ACC112 (cell line): ENCODE results near the gene ZSWIM7.

ENCODE experiments used
- H2AFZ ChIP-seq: fragments of 200-600 bp; sonication (generic); one replicate; pipeline ENCODE4 v1.6.0; 2017; ENCODE audit warnings: antibody characterized with exemption, low read length; ENCODE audit not compliant: unreplicated experiment
- H3K27ac ChIP-seq: fragments of 200-600 bp; sonication (generic); 2 replicates; pipeline ENCODE4 v1.5.1; 2014; ENCODE audit warnings: low read depth, mild to moderate bottlenecking, antibody characterized with exemption, low read length, moderate library complexity
- H3K27me3 ChIP-seq: fragments of 200-600 bp; sonication (generic); 2 replicates; pipeline ENCODE4 v1.6.1; 2014; ENCODE audit warnings: mild to moderate bottlenecking, antibody characterized with exemption, low read length, moderate library complexity, mixed read lengths; ENCODE audit not compliant: insufficient read depth
- H3K36me3 ChIP-seq: fragments of 200-600 bp; sonication (generic); 2 replicates; pipeline ENCODE4 v1.6.1; 2016; ENCODE audit warnings: mild to moderate bottlenecking, antibody characterized with exemption, low read length, moderate library complexity, mixed read lengths; ENCODE audit not compliant: insufficient read depth
- H3K4me1 ChIP-seq: fragments of 200-600 bp; sonication (generic); one replicate; pipeline ENCODE4 v1.6.1; 2016; ENCODE audit warnings: low read length, mixed read lengths; ENCODE audit not compliant: insufficient read depth, unreplicated experiment, control insufficient read depth
- H3K4me3 ChIP-seq: fragments of 200-600 bp; sonication (generic); 2 replicates; pipeline ENCODE4 v1.5.1; 2014; ENCODE audit warnings: mild to moderate bottlenecking, low read depth, low read length
- H3K79me2 ChIP-seq: fragments of 200-600 bp; sonication (generic); one replicate; pipeline ENCODE4 v1.6.0; 2016; ENCODE audit warnings: low read length; ENCODE audit not compliant: control insufficient read depth, unreplicated experiment, insufficient read depth

ZSWIM7 gene

GRCh38 chr17:16026895-16027294, 27.4 kb upstream of the ZSWIM7 start:
- Histone ChIP-seq H3K27ac (peak overlapping the region; percentile 89), H2AFZ (no peak overlapping the region), H3K4me1 (peaks cover 28% of the 10 kb centered on the region), H3K4me3 (no peak overlapping the region), H3K36me3 (peaks cover 68% of the 10 kb centered on the region), H3K79me2 (peaks cover 6% of the 10 kb centered on the region), H3K27me3 (no peaks in the 10 kb centered on the region)

DNA sequence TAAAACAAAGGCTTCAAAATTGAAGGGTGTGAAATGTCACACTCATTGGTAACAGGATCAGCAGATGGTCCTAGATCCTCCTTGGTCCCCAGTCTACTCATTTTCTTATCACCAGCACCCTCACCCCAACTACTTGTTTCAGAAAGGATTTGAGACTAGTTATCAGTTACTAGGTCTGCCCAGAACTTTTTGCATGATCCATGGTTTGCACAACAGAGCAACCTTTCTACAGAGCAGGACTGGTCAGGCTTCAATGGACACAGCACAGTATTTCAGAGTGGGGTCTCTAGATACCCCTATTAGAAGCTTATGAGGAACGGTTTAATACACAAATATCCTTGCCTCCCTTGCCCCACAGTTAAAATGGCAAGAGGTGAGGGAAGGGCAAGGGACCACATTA, 25.7 kb upstream of the ZSWIM7 start:
- Histone ChIP-seq H2AFZ (no peak overlapping the region), H3K36me3 (peaks cover 53% of the 10 kb centered on the region), H3K79me2 (peaks cover 10% of the 10 kb centered on the region), H3K4me1 (peaks cover 28% of the 10 kb centered on the region), H3K27me3 (no peaks in the 10 kb centered on the region), H3K27ac (no peak overlapping the region), H3K4me3 (no peak overlapping the region)

- H3K79me2 ChIP-seq = peaks cover 13% of the 10 kb centered on the region
- H3K4me1 ChIP-seq = peaks cover 19% of the 10 kb centered on the region
- H3K27ac ChIP-seq = no peak overlapping the region
- H3K27me3 ChIP-seq = no peaks in the 10 kb centered on the region
- no peak overlapping the region for H3K4me3 ChIP-seq
- peaks cover 44% of the 10 kb centered on the region for H3K36me3 ChIP-seq
- H2AFZ ChIP-seq = no peak overlapping the region
These were observed 24.4 kb upstream of the ZSWIM7 start for GRCh38 chr17:16023881-16024280.

- H3K4me1 ChIP-seq = peaks cover 5% of the 10 kb centered on the region
- H3K79me2 ChIP-seq = peaks cover 21% of the 10 kb centered on the region
- no peak overlapping the region for H2AFZ ChIP-seq
- H3K27ac ChIP-seq = no peak overlapping the region
- no peaks in the 10 kb centered on the region for H3K27me3 ChIP-seq
- no peak overlapping the region for H3K4me3 ChIP-seq
- peaks cover 18% of the 10 kb centered on the region for H3K36me3 ChIP-seq
These were observed 19.8 kb upstream of the ZSWIM7 start for GRCh38 chr17:16019347-16019746.

DNA sequence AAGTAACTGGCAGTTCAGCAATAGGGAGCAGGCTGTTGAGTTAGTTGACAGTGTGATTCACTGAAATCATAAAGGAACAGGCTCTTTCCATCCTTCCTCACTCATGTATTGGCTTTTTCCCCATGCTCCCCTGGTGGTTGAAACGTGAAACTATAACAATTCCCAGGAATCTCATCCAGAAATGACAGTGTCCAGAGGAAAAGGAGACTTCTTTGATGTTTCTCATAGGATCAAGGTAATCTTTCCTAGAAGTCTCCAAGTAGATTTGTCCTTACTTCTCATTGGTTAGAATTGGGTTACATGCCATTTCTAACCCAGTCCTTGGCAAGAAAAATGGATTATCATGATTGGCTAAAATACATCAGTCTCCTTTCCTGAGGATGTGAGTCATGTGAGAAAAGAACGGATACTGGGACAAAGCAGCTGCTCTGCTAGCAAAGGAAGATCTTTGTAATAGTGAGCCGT, 14.5 kb upstream of the ZSWIM7 start:
- peaks cover 22% of the 10 kb centered on the region for H3K4me1 ChIP-seq
- H3K27me3 ChIP-seq = no peaks in the 10 kb centered on the region
- no peak overlapping the region for H2AFZ ChIP-seq
- peaks cover 32% of the 10 kb centered on the region for H3K36me3 ChIP-seq
- H3K4me3 ChIP-seq = peak overlapping the region; percentile 30; the same call in 1 of the 2 replicates
- peak overlapping the region; percentile 55 for H3K27ac ChIP-seq
- H3K79me2 ChIP-seq = peaks cover 21% of the 10 kb centered on the region

DNA sequence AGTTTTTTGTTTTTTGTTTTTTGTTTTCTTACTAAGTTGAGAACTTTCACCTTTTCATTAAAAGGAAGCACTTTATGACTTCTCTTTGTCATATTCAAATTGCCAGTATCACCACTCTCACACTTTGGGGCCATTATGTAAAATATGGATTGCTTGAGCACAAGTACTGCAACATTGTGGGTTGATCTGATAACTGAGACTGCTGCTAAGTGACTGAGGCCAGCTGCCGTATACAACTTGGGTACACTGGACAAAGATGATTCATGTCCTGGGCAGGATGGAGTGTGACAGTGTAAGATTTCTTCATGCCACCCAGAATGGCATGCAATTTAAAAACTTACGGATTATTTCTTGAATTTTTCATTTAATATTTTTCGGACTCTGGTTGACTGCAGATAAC, 7.9 kb upstream of the ZSWIM7 start:
- no peaks in the 10 kb centered on the region for H3K27me3 ChIP-seq
- H3K4me1 ChIP-seq = peaks cover 4% of the 10 kb centered on the region
- H3K36me3 ChIP-seq = peaks cover 59% of the 10 kb centered on the region
- H2AFZ ChIP-seq = no peak overlapping the region
- H3K79me2 ChIP-seq = peaks cover 20% of the 10 kb centered on the region
- no peak overlapping the region for H3K27ac ChIP-seq
- no peak overlapping the region for H3K4me3 ChIP-seq

DNA sequence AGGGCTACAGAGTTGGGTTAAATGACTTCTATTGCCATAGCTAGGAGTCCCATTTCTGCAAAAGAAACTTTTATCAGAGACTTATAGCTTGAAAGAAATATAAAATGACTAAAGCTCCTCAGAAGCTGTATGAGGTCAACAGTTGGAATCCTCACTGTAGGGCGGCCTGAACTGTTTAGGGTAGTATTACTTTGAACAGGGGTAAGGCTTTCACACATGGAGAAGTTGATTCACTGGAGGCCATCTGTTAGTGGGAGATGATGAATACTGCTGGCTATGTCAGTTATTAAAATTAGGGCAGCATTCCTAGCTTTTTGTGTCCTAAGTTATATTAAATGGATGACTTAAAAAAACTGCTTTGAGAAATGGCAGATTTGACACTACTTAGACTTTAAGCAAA, 6.1 kb upstream of the ZSWIM7 start:
- Histone ChIP-seq H2AFZ (no peak overlapping the region), H3K4me1 (peaks cover 9% of the 10 kb centered on the region), H3K4me3 (no peak overlapping the region), H3K79me2 (peaks cover 28% of the 10 kb centered on the region), H3K36me3 (peaks cover 64% of the 10 kb centered on the region), H3K27me3 (no peaks in the 10 kb centered on the region), H3K27ac (no peak overlapping the region)

- H3K27ac ChIP-seq = no peak overlapping the region
- H3K27me3 ChIP-seq = no peaks in the 10 kb centered on the region
- H3K4me1 ChIP-seq = peaks cover 9% of the 10 kb centered on the region
These were observed 4.3 kb upstream of the ZSWIM7 start for GRCh38 chr17:16003841-16004240.

DNA sequence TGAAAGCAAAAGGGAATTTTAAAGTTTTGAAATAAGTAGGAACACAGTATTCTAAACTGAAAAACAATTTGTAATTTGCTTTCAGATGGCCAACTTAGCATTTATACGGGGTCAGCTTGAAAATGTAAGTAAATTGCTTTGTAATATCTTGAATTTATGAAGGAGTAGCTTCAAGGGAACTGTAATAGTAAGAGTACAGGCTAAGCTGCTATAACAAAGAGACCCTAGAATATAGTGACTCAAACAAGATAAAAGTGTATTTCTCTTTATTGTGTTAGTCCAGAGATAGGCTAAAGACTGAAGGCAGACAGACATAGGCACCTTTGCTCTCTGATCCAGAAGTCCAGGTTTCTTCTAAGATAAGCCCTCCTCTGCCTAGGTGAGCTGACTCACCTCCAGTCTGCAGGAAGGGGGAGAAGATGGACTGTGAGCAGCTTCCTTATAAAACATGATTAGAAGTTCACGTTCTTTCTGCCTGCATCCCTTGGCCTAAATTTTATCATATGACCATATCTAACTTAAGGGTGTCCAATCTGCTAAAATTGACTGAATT, 3.3 kb upstream of the ZSWIM7 start:
- Histone ChIP-seq H3K79me2 (peaks cover 34% of the 10 kb centered on the region), H3K27ac (no peak overlapping the region), H2AFZ (no peak overlapping the region), H3K4me1 (peaks cover 14% of the 10 kb centered on the region), H3K4me3 (no peak overlapping the region), H3K27me3 (no peaks in the 10 kb centered on the region), H3K36me3 (peaks cover 47% of the 10 kb centered on the region)

More at GRCh38 chr17:16003841-16004240, 4.3 kb upstream of the ZSWIM7 start:
- peaks cover 57% of the 10 kb centered on the region for H3K36me3 ChIP-seq
- H3K4me3 ChIP-seq = no peak overlapping the region
- H2AFZ ChIP-seq = no peak overlapping the region
- H3K79me2 ChIP-seq = peaks cover 35% of the 10 kb centered on the region

GRCh38 chr17:16001226-16001897, 1.9 kb upstream of the ZSWIM7 start:
- no peak overlapping the region for H3K27ac ChIP-seq
- peaks cover 43% of the 10 kb centered on the region for H3K36me3 ChIP-seq
- no peaks in the 10 kb centered on the region for H3K27me3 ChIP-seq
- peaks cover 34% of the 10 kb centered on the region for H3K79me2 ChIP-seq
- peaks cover 14% of the 10 kb centered on the region for H3K4me1 ChIP-seq
- peak overlapping the region; percentile 98 for H3K4me3 ChIP-seq
- no peak overlapping the region for H2AFZ ChIP-seq
